Glomerular visceral epithelial cell (primary cell): ENCODE data around the gene SPRY4.
"Not testable (repeated sequence)": the region's sequence is repeated elsewhere in the genome, so short reads cannot be mapped to it uniquely, and the experiment has no call there.

Experiments used
- DNase-seq: peaks from one replicate; pipeline ENCODE4 v3.0.0-alpha.2; 2016; ENCODE audit errors: extremely low spot score

The SPRY4 gene

GRCh38 chr5:142334538-142334937, 9.7 kb upstream of the SPRY4 start:
- no peak for DNase-seq

- DNase-seq, result not testable (repeated sequence)
Measured at GRCh38 chr5:142333749-142334148, 8.9 kb upstream of the SPRY4 start.

GRCh38 chr5:142330444-142330843, 5.6 kb upstream of the SPRY4 start:
- DNase-seq, result no peak

GRCh38 chr5:142330026-142330425, 5.2 kb upstream of the SPRY4 start:
- no peak for DNase-seq

- peak; percentile 43 for DNase-seq
Measured at GRCh38 chr5:142327111-142327842, 2.5 kb upstream of the SPRY4 start.

- no peak for DNase-seq
Measured at GRCh38 chr5:142326480-142326938, 1.7 kb upstream of the SPRY4 start.

GRCh38 chr5:142325725-142326479, 1.1 kb upstream of the SPRY4 start:
- peak; percentile 91 for DNase-seq

- peak; percentile 61 for DNase-seq
Measured at GRCh38 chr5:142324136-142324870, 518 bp downstream of the SPRY4 start.

- no peak for DNase-seq
Measured at GRCh38 chr5:142323480-142324135, 1.2 kb downstream of the SPRY4 start.

GRCh38 chr5:142322747-142323479, 1.9 kb downstream of the SPRY4 start:
- DNase-seq, result no peak

- DNase-seq, result no peak
Measured at GRCh38 chr5:142322403-142322746, 2.4 kb downstream of the SPRY4 start.

GRCh38 chr5:142320851-142321560, 3.8 kb downstream of the SPRY4 start:
- DNase-seq, result no peak

- DNase-seq, result no peak
Measured at GRCh38 chr5:142320430-142320738, 4.4 kb downstream of the SPRY4 start.

- DNase-seq, result no peak
Measured at GRCh38 chr5:142319560-142320429, 5.0 kb downstream of the SPRY4 start.

- no peak for DNase-seq
Measured at GRCh38 chr5:142319105-142319504, 5.7 kb downstream of the SPRY4 start.

GRCh38 chr5:142317753-142318152, 7.1 kb downstream of the SPRY4 start:
- no peak for DNase-seq

GRCh38 chr5:142317173-142317572, 7.6 kb downstream of the SPRY4 start:
- no peak for DNase-seq

GRCh38 chr5:142316681-142317080, 8.1 kb downstream of the SPRY4 start:
- no peak for DNase-seq

GRCh38 chr5:142316051-142316450, 8.8 kb downstream of the SPRY4 start:
- DNase-seq, result no peak
